TTC549 (cell line): Measurements from ENCODE around the gene DAD1.
"Not testable (repeated sequence)": the region's sequence is repeated elsewhere in the genome, so short reads cannot be mapped to it uniquely, and the experiment has no call there.

ENCODE experiments used
- FAIRE-seq: peaks from 2 replicates; lab custom pipeline; 2012; peaks lifted over from hg19 to GRCh38; lab: Jason Lieb, UNC

The DAD1 gene

GRCh38 chr14:22598099-22598895, 9.3 kb upstream of the DAD1 start, which contains the start of gene ABHD4:
TSS of gene ABHD4 (plus strand) at chr14:22598300. CDS start at chr14:22598307, 7 bp downstream.
- FAIRE-seq: no peak

GRCh38 chr14:22597771-22598098, 8.7 kb upstream of the DAD1 start:
- no peak for FAIRE-seq

- no peak for FAIRE-seq
Measured at GRCh38 chr14:22597265-22597664, 8.2 kb upstream of the DAD1 start.

GRCh38 chr14:22596354-22596879, 7.4 kb upstream of the DAD1 start:
- FAIRE-seq: no peak

GRCh38 chr14:22594156-22594716, 5.2 kb upstream of the DAD1 start:
- no peak for FAIRE-seq

GRCh38 chr14:22593601-22594000, 4.6 kb upstream of the DAD1 start:
- no peak for FAIRE-seq

- no peak for FAIRE-seq
Measured at GRCh38 chr14:22593189-22593588, 4.2 kb upstream of the DAD1 start.

- no peak for FAIRE-seq
Measured at GRCh38 chr14:22588526-22589095, 413 bp downstream of the DAD1 start.

GRCh38 chr14:22587677-22588422, 1.2 kb downstream of the DAD1 start:
- FAIRE-seq: not testable (repeated sequence)

GRCh38 chr14:22587247-22587646, 1.8 kb downstream of the DAD1 start:
- no peak for FAIRE-seq

GRCh38 chr14:22583994-22584393, 5.0 kb downstream of the DAD1 start:
- FAIRE-seq: no peak

- no peak for FAIRE-seq
Measured at GRCh38 chr14:22580625-22581024, 8.4 kb downstream of the DAD1 start.

GRCh38 chr14:22579881-22580280, 9.1 kb downstream of the DAD1 start:
- no peak for FAIRE-seq

GRCh38 chr14:22579236-22579635, 9.8 kb downstream of the DAD1 start:
- FAIRE-seq: no peak

- FAIRE-seq: no peak
Measured at GRCh38 chr14:22577334-22577908, 11.6 kb downstream of the DAD1 start.

- no peak for FAIRE-seq
Measured at GRCh38 chr14:22573804-22574203, 15.2 kb downstream of the DAD1 start.

- FAIRE-seq: no peak
Measured at GRCh38 chr14:22572562-22573058, 16.4 kb downstream of the DAD1 start.

GRCh38 chr14:22570132-22570949, 18.7 kb downstream of the DAD1 start:
- peak; percentile 74 for FAIRE-seq

GRCh38 chr14:22569737-22570131, 19.3 kb downstream of the DAD1 start:
- FAIRE-seq: no peak

GRCh38 chr14:22569106-22569736, 19.8 kb downstream of the DAD1 start:
- no peak for FAIRE-seq

GRCh38 chr14:22567437-22567836, 21.6 kb downstream of the DAD1 start:
- no peak for FAIRE-seq
